Umbilical cord (tissue), 2 donors: Measurements from ENCODE around the gene WDR48. TPM values are rescaled to one million over a fixed set of nuclear protein-coding genes. Genes with fewer than 3 reads are reported as not detected.
A peak's percentile ranks its signal among the peaks of the same experiment; 100 is the strongest.
"Not testable (repeated sequence)": the region's sequence is repeated elsewhere in the genome, so short reads cannot be mapped to it uniquely, and the experiment has no call there.

Experiments used
- DNase-seq: peaks from one replicate; pipeline ENCODE4 v3.0.0-alpha.2; 2015; ENCODE audit warnings: low spot score
- total RNA-seq: library from RNA; depleted of rRNA; stranded (reverse); fragments of >200 nt; gene quantifications from one replicate; pipeline ENCODE4 v1.2.3, GENCODE V29; 2014; ENCODE audit warnings: low replicate concordance; ENCODE audit not compliant: insufficient read depth

Gene WDR48
- 59.9 TPM for total RNA-seq

DNA sequence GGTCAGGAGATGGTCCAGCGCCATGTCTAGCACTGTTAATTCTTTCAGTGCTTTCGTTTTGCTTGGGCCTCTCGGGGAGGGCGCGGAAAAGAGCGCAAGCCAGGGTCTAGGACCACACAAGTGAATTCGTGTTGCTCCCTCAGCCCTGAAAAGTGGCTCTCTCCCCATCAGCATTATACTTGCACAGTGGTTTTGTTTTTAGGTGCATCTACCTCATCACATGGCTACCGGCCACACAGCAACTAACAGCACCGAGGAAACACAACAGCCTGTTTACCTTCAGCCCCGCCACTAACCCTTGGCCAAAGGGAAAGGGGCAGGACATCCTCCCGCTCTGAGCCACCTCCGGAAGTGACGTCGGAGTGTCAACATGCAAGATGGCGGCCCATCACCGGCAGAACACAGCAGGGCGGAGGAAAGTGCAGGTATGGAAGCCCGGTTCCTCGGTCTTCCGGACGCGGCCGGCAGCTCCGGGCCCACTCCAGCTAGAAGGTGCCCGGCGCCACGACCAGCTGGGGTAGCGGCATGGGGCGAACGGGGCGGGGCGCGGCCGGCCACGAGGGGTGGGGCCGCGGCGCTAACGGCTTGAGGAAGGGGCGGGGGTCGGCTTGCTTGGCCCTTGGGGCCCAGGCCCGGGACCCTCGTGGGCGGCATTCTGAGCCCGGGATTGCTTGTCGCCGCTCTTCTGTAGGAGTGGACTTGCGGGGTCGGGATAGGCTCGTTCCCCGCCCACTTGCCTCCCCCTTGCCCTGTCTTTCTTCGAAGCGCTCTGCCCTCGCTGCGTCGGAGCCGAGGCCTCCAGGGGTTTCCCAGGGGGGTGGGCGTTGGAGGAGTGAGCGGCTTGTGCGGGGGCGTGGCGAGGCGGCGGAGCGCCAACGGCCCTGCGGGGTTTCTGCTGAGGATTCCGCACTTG is at the start of gene WDR48, which contains the start of gene SCN11A:
Gene WDR48, plus strand, starts transcription at position 368 of the 913 bp plus-strand sequence. Its CDS starts 10 bp downstream, at position 378.
Gene SCN11A, minus strand, starts transcription at position 296 of the 913 bp plus-strand sequence. CDS start 101,582 bp downstream, outside the sequence.
- DNase-seq, result peak; percentile 98

DNA sequence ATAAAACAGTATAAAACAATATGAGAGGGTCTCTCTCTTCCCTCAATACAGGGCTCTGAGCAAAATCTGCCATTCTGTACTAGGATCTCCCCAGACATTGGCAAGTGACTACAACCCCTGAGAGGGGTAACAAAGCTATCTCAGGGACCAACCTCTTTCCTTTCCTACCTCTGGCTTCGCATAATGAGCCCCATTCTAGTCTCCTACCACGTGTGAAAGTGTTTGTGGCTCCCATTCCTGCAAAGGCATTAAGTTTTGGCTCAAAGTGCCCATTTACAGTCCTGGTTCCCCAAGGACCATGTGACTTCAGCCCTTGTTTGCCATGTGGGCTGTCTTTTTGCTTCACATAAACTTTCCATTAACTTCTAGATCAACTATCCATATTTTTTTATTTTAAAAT is 46.5 kb upstream of the WDR48 start:
- no peak for DNase-seq

DNA sequence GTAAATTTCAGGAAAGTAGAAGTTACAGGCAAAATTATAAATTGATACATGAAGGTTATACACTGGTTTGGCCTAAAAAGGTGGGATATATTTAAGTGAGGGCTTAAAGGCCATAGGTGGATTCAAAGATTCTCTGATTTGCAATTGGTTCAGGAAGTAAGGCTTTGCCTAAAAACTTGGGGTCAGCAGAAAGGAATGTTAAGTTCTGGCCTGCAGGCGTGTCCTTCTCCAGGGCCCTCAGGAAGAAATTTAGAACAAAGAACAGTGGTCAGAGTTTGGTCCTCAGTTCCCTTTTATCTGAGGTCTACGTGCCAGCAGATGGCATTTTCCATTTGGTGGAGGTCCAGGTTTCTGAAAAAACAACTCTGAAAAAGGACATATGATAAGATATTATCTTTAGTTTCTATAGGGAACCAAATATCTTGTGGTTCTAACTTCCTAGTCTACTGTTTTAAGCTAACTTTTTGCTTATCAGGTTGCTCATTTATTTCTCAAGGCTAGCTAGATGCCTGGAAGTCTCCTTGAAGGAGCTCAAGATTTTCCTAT is 40.6 kb upstream of the WDR48 start:
- DNase-seq, result no peak

DNA sequence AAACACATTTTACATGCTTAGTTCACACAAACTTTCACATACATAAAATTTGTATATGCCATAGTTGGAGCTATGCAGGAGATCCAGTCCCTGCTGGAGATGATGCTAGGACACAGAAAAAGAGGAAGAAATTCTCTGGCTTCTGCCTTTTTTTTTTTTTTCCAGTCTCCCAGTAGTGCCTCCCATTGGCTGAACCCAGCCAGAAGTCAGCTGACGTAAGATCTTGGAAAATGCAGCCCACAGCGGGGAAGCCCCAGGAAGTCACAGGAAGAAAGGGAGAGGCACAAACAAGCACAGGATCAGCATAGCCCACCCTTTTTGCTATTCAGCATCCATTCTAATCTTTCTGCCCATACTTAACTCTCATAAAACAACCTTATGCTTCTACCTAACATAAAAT is 38.5 kb upstream of the WDR48 start:
- no peak for DNase-seq

- DNase-seq, result no peak
Observed at GRCh38 chr3:39013921-39014509, 37.8 kb upstream of the WDR48 start.

GRCh38 chr3:39015418-39015817 is 36.4 kb upstream of the WDR48 start:
- no peak for DNase-seq

DNA sequence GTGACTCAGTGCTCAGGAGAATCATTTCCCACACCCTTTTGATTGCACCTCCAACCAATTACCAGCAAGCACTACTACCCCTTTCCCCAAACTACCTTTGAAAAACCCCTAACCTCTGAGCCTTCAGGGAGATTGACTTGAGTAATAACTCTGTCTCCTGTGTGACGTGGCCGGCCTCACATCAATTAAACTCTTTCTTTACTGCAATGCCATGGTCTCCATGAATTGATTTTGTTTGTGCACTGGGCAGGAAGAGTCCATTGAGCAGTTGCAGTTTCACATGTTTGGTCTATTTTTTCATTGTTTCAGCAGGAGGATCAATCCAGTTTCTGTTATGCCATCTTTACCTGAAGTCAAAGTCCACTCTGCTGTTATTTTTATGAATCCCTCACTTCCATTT is 32.5 kb upstream of the WDR48 start:
- DNase-seq, result no peak

- no peak for DNase-seq
Observed at GRCh38 chr3:39021029-39021428, 30.8 kb upstream of the WDR48 start.

- peak; percentile 3 for DNase-seq
Observed at GRCh38 chr3:39021465-39022285, 30.1 kb upstream of the WDR48 start.

GRCh38 chr3:39022286-39022630 is 29.6 kb upstream of the WDR48 start:
- no peak for DNase-seq

GRCh38 chr3:39024497-39024896 is 27.3 kb upstream of the WDR48 start:
- DNase-seq, result no peak

- no peak for DNase-seq
Observed at GRCh38 chr3:39025222-39025970, 26.4 kb upstream of the WDR48 start.

GRCh38 chr3:39028546-39028945 is 23.3 kb upstream of the WDR48 start:
- no peak for DNase-seq

- DNase-seq, result no peak
Observed at GRCh38 chr3:39029556-39029955, 22.3 kb upstream of the WDR48 start.

GRCh38 chr3:39038165-39038564 is 13.7 kb upstream of the WDR48 start:
- DNase-seq, result no peak

GRCh38 chr3:39050029-39050428 is 1.8 kb upstream of the WDR48 start:
- peak; percentile 5 for DNase-seq

DNA sequence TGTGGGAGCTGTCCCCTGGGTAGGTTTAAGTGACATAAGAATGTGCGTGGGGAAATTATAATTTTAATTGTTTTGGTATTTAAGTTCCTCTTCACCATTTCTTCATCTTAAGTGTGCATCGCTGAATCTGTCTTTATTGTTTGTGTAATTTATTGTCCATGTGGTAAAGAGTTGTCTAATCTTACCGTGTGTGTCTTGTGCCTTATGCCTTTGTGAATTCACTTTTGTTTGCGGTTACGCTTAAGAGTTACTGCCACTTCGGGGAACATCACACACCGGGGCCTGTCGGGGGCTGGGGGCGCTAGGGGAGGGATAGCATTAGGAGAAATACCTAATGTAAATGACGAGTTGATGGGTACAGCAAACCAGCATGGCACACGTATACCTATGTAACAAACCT is 767 bp downstream of the WDR48 start:
- no peak for DNase-seq

- no peak for DNase-seq
Observed at GRCh38 chr3:39053696-39054095, 1.9 kb downstream of the WDR48 start.

DNA sequence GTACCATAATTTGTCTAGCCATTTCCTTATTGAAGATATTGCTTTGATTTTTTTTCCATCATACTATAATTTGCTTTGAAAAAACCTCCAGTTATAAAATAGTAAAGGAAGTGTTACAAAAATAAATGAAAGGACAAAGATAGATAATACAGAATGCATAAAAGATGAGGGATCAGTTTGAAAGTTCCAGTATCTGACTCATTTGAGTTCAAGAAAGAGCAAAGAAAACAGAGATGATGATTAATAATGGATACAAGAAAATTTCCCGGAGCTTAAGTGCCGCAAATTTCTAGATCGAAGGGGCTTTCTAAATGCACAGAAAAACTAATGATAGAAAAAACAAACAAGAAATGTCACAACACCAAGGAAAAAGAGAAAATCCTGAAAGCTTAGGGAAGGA is 4.3 kb downstream of the WDR48 start:
- DNase-seq, result no peak

GRCh38 chr3:39061228-39061627 is 9.4 kb downstream of the WDR48 start:
- DNase-seq, result not testable (repeated sequence)

DNA sequence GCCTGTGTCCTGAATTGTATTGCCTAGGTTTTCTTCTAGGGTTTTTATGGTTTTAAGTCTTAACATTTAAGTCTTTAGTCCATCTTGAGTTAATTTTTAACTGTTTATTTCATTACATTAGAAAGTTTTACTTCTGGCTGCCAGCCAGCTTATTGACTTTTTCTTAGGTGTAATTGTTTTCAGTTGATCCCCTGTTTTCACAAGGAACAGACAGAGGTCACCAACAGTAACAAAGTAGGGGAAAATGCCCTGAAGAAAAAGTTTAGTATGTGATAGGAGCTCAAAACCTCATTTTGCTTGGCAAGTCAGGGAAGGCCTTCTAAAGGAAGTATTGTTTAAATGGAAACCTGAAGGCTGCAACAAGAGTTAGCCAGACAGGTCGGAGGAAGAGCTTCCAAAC is 10.4 kb downstream of the WDR48 start:
- DNase-seq, result no peak
